K562 (cell line): Measurements from ENCODE around the gene SUFU. TPM values are rescaled to one million over a fixed set of nuclear protein-coding genes. Genes with fewer than 3 reads are reported as not detected.
"Not testable (repeated sequence)": the region's sequence is repeated elsewhere in the genome, so short reads cannot be mapped to it uniquely, and the experiment has no call there.

ENCODE experiments used
- ATAC-seq: fragments of 200-7000 bp; cut with Tn5 transposase; 3 replicates; pipeline ENCODE4 v1.9.1; 2020; ENCODE audit warnings: moderate library complexity
- BruUV-seq: library from RNA; stranded (reverse); fragments of 400-500 nt; replicated peaks from 2 replicates; lab custom pipeline; 2021; lab: Mats Ljungman, UMichigan
- CTCF ChIA-PET: fragments of 300-600 bp; formaldehyde crosslinking; extraction: SDS; loops from one replicate; lab custom pipeline; 2021; ENCODE audit warnings: low intra/inter-chr PET ratio; lab: Yijun Ruan, JAX
- POLR2A ChIA-PET: fragments of 300-600, 350-650 bp; sonication (Branson Sonifier 250); formaldehyde crosslinking; extraction: SDS; loops from one replicate; lab custom pipeline; 2021; ENCODE audit warnings: antibody characterized with exemption, inconsistent platforms; lab: Yijun Ruan, JAX
- DNase-seq, 4 experiments: peaks; one replicate each; pipeline versions ENCODE4 v3.0.0 to v3.0.0-alpha.2; 2011 to 2018; ENCODE audit warnings: low spot score in 3 of 4, mixed read lengths in 3 of 4; ENCODE audit errors: extremely low read depth in 1 of 4
- FAIRE-seq: peaks from 2 replicates; lab custom pipeline; 2011; peaks lifted over from hg19 to GRCh38; lab: Jason Lieb, UNC
- H2AFZ ChIP-seq: 2 replicates; pipeline ENCODE4 v1.6.0; 2011; ENCODE audit warnings: low read depth, low read length, control low read depth, inconsistent platforms
- H3K27ac ChIP-seq: fragments of 200-600 bp; 3 replicates; pipeline ENCODE4 v1.8.0; 2011; ENCODE audit warnings: low read depth, mild to moderate bottlenecking, control low read depth, inconsistent platforms, low read length, moderate library complexity, mixed read lengths; ENCODE audit errors: extremely low read depth
- H3K27me3 ChIP-seq, 2 experiments: fragments of 300-600 bp in 1 of 2; 2 replicates in 1 of 2; 3 replicates in 1 of 2; pipeline versions ENCODE4 v1.6.0 to v1.8.0; 2011; ENCODE audit warnings: inconsistent platforms in 2 of 2, low read length in 2 of 2, mild to moderate bottlenecking in 1 of 2, mixed read lengths in 1 of 2, moderate library complexity in 1 of 2; ENCODE audit not compliant: control insufficient read depth in 2 of 2, insufficient read depth in 2 of 2
- H3K36me3 ChIP-seq: fragments of 300-600 bp; 3 replicates; pipeline ENCODE4 v1.8.0; 2011; ENCODE audit warnings: mild to moderate bottlenecking, low read length, inconsistent platforms; ENCODE audit not compliant: control insufficient read depth, insufficient read depth
- H3K4me1 ChIP-seq, 2 experiments: fragments of 200-600 bp in 1 of 2; replicated peaks in 1 of 2; 2 replicates in 1 of 2; 3 replicates in 1 of 2; pipeline versions ENCODE4 v1.5.1 to v1.8.0; 2011; ENCODE audit warnings: inconsistent platforms in 2 of 2, low read length in 2 of 2, mild to moderate bottlenecking in 1 of 2, mixed read lengths in 1 of 2, moderate library complexity in 1 of 2; ENCODE audit not compliant: control insufficient read depth in 2 of 2, insufficient read depth in 2 of 2
- H3K4me2 ChIP-seq: 2 replicates; pipeline ENCODE4 v1.6.1; 2011; ENCODE audit warnings: low read length, control low read depth, inconsistent platforms, mixed read lengths; ENCODE audit not compliant: insufficient read depth
- H3K4me3 ChIP-seq: fragments of 200-600 bp; sonication (generic), shearing (Covaris generic); 2 replicates; pipeline ENCODE4 v1.5.1; 2016; ENCODE audit warnings: control low read depth, inconsistent platforms
- H3K79me2 ChIP-seq: fragments of 200-600 bp; 3 replicates; pipeline ENCODE4 v1.8.0; 2011; ENCODE audit warnings: low read length, inconsistent platforms; ENCODE audit not compliant: control insufficient read depth, insufficient read depth
- H3K9ac ChIP-seq, 2 experiments: 2 replicates each; pipeline versions ENCODE4 v1.6.0 to v1.6.1; 2011; ENCODE audit warnings: low read depth in 2 of 2, low read length in 2 of 2, control low read depth in 1 of 2, inconsistent platforms in 1 of 2, mild to moderate bottlenecking in 1 of 2, mixed read lengths in 1 of 2; ENCODE audit not compliant: insufficient read depth in 1 of 2
- H3K9me1 ChIP-seq: one replicate; pipeline ENCODE4 v1.6.0; 2011; ENCODE audit warnings: inconsistent platforms, mild to moderate bottlenecking, low read length, moderate library complexity; ENCODE audit not compliant: control insufficient read depth, insufficient read depth
- H3K9me3 ChIP-seq: replicated peaks from 2 replicates; pipeline ENCODE4 v1.5.1; 2011; ENCODE audit warnings: low read depth, low read length, inconsistent platforms; ENCODE audit not compliant: control insufficient read depth, insufficient read depth
- H4K20me1 ChIP-seq: replicated peaks from 2 replicates; pipeline ENCODE4 v1.6.1; 2011; ENCODE audit warnings: low read length, inconsistent platforms, mixed read lengths; ENCODE audit not compliant: control insufficient read depth, insufficient read depth
- RFX5 ChIP-seq: IDR thresholded peaks from 2 replicates; pipeline ENCODE4 v1.6.1; 2011; ENCODE audit warnings: low read depth, mild to moderate bottlenecking, improper control_type of control experiment, low read length
- ZNF175 ChIP-seq: fragments of 200-800 bp; sonication (Bioruptor generic); IDR thresholded peaks from 2 replicates; pipeline ENCODE4 v1.6.1; 2016; ENCODE audit warnings: low read depth, mild to moderate bottlenecking, missing genetic modification characterization, missing compliant biosample characterization
- WGBS: fragments of 100-300 bp; shearing (Covaris generic); methylation state at CpG from one replicate; pipeline ENCODE4 v1.1.6; 2016; ENCODE audit warnings: low coverage, mixed read lengths; ENCODE audit not compliant: insufficient coverage; ENCODE audit errors: missing lambda C conversion rate; 5-methylcytosine and 5-hydroxymethylcytosine counted together
- in situ Hi-C: fragments of 300-500 bp; cut with MboI; formaldehyde crosslinking; loops from 4 replicates; pipeline ENCODE4 v1.15.0; 2018; ENCODE audit warnings: inconsistent platforms, mixed read lengths
- intact Hi-C: fragments of 100-400 bp; cut with micrococcal nuclease; formaldehyde crosslinking; loops from 2 replicates; pipeline ENCODE4 v1.14.2; 2022
- polyA plus RNA-seq, 8 experiments: library from polyadenylated mRNA; depleted of rRNA in 4 of 8; stranded (reverse) in 5 of 8; unstranded in 3 of 8; fragments of >200 nt; fragmentation: Nextera tagmentation in 2 of 8; fragmentation: Illumina TruSeq in 1 of 8; extraction: Ambion mirVana in 2 of 8; extraction: Trizol in 1 of 8; gene quantifications; 2 replicates each; pipeline versions ENCODE4 v1.2.1 to v1.2.3, GENCODE V29; 2011 to 2014; ENCODE audit warnings: inconsistent platforms in 1 of 8, missing spikeins in 1 of 8
- total RNA-seq, 7 experiments: library from RNA; depleted of rRNA in 6 of 7; stranded (reverse); fragments of >200 nt in 6 of 7; fragmentation: Illumina TruSeq in 2 of 7; extraction: Trizol in 2 of 7; gene quantifications; 2 replicates each; pipeline versions ENCODE4 v1.2.1 to v1.2.3, GENCODE V29; 2011 to 2021; ENCODE audit warnings: low replicate concordance in 1 of 7
- TF ChIP-seq, protein P1 (sequence below): fragments of 450-650 bp; formaldehyde crosslinking; IDR thresholded peaks from 2 replicates; pipeline ENCODE4 v1.4.0; 2020; ENCODE audit warnings: mild to moderate bottlenecking

Gene SUFU
- total and polyA plus RNA-seq, 9 of the 15 experiments (the other 6 are each of a cell fraction or from before 2014, with no cell fraction given): 0.59 to 6.3 (median 0.82) TPM

DNA sequence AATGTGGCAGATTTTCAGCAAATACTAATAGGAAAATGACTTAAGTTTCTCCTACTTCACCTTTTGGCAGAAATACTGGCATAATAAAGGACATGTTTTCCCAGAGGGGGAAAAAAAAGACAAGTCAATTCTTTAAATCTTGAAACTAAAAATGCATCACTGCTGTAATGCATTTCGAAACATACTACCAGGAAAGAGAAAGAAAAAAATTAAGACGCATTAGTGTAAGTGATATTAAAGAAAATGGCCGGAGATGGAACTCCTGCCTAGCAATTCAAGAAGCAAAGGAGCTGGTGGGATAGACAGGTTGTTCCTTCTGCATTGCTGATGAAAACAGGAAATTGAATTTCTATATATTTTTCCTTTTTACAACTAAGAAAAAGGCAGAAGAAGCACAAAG lies 4.4 kb upstream of the SUFU start (continued):
- TF ChIP-seq, protein P1, sequence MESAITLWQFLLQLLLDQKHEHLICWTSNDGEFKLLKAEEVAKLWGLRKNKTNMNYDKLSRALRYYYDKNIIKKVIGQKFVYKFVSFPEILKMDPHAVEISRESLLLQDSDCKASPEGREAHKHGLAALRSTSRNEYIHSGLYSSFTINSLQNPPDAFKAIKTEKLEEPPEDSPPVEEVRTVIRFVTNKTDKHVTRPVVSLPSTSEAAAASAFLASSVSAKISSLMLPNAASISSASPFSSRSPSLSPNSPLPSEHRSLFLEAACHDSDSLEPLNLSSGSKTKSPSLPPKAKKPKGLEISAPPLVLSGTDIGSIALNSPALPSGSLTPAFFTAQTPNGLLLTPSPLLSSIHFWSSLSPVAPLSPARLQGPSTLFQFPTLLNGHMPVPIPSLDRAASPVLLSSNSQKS (CRISPR knock-in tag): no peak
- no peak for TF ChIP-seq ZNF175 (CRISPR knock-in tag)
- no peak for TF ChIP-seq RFX5
- TF ChIP-seq, all 486 proteins: peak for 0

DNA sequence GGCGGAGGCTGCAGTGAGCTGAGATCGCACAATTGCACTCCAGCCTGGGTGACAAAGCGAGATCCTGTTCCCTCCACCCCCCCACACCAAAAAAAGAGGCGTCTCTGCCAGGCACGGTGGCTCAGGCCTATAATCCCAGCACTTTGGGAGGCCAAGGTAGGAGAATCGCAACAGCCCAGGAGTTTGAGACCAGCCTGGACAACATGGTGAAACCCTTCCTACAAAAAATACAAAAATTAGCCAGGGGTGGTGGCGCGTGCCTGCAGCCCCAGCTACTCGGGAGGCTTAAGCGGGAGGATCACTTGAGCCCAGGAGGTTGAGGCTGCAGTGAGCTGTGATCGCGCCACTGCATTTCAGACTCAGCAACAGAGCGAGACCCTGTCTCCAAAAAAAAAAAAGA lies 3.1 kb upstream of the SUFU start:
- ChIA-PET POLR2A (interaction anchor here (1.4 kb wide), 1 partner anchor 17 kb away, joined by 6 read pairs; no protein-coding TSS in a partner anchor), CTCF (interaction anchor here (0.6 kb wide), 1 partner anchor 286 kb away, joined by 3 read pairs; no protein-coding TSS in a partner anchor)
- not testable (repeated sequence) for FAIRE-seq, H3K4me3 ChIP-seq, H2AFZ ChIP-seq, H3K4me2 ChIP-seq, BruUV-seq, H3K27me3 ChIP-seq, DNase-seq, ATAC-seq, H3K9ac ChIP-seq, H3K27ac ChIP-seq, H3K9me1 ChIP-seq, H3K9me3 ChIP-seq, H4K20me1 ChIP-seq
- Histone ChIP-seq H3K36me3 (peaks cover 15% of the 10 kb centered on the region; the same call in 2 of the 3 replicates), H3K79me2 (peaks cover 78% of the 10 kb centered on the region), H3K4me1 (peaks cover 4 to 13% of the 10 kb centered on the region in 2 experiments; a peak in 4 of 5 replicates)
- WGBS: 84% methylated on average over 6 of the region's 13 CpGs
- intact Hi-C loops: loop anchor here (5.0 kb wide), 1 partner anchor 97 kb away; no protein-coding TSS in a partner anchor
- in situ Hi-C loops: loop anchor here (5.0 to 25.0 kb wide), 2 partner anchors 87 to 663 kb away; partner anchors contain the start of gene KCNIP2
